ENCODE data around the gene FZD7.

DNA sequence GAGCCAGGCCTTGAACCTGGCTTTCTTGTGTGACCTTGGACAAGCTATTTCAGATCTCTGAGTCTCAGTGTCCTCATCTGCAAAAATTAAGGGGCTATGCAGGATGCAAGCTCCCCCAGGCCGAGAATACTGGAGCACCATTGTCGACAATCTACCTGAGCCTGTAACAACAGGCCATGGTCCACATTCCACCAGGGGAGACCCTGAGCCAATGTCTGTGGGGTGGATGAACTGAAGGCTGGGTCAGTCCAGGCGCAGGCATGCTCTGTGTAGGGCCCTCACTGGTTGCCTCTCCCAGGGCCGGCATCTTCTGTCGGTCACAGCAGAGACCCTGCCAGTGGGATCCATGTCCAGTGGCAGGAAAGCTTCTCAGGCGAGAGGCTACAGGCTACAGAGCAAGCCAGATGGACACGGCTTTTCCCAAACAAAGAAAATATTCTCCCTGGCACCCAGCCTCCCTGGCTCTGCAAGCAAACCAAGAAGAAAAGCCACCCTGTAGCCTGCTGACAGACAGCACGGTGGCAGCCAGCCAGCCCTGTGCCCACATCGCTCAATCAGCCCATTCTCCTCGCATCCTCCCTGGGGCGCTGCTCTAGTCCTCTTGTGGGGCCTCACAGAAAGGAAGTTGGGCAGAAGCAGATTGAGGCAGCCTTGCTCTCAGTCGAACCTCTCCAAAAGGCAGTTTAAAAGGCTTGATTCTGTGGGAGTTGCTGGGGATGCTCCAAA is 48.7 kb upstream of the FZD7 start:
- TF ChIP-seq, protein P1, sequence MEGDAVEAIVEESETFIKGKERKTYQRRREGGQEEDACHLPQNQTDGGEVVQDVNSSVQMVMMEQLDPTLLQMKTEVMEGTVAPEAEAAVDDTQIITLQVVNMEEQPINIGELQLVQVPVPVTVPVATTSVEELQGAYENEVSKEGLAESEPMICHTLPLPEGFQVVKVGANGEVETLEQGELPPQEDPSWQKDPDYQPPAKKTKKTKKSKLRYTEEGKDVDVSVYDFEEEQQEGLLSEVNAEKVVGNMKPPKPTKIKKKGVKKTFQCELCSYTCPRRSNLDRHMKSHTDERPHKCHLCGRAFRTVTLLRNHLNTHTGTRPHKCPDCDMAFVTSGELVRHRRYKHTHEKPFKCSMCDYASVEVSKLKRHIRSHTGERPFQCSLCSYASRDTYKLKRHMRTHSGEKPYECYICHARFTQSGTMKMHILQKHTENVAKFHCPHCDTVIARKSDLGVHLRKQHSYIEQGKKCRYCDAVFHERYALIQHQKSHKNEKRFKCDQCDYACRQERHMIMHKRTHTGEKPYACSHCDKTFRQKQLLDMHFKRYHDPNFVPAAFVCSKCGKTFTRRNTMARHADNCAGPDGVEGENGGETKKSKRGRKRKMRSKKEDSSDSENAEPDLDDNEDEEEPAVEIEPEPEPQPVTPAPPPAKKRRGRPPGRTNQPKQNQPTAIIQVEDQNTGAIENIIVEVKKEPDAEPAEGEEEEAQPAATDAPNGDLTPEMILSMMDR (IDR thresholded peaks at IDR 0.05): no peak
- no peak for TF ChIP-seq POLR2A (IDR thresholded peaks at IDR 0.05)
